GM12801 (cell line): Measurements from ENCODE around the gene YPEL3.

Experiments used
- TF ChIP-seq, protein P1 (sequence below): IDR thresholded peaks from one replicate; pipeline ENCODE4 v1.5.1; 2011; ENCODE audit warnings: control low read depth; ENCODE audit not compliant: insufficient read length; ENCODE audit errors: extremely low read depth

Gene YPEL3

DNA sequence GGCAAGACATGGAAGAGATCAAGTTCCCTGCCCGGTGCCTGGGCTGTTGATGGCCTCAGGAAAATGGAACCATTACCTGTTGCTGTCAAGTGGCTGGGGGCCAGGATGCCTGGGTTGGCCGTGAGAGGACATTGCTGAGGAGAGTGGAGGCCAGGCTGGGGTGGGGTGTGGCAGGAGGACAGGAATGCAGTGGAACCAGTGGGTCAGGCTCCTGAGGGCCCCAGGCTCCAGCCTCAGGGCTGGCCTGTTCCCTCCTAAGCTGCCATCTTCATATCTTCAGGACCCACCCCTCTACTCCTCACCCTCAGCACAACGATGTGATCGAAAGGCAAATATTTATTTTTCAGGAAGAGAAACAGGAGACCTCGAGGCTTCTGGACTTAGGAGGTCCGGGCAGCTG is 8.5 kb upstream of the YPEL3 start:
- TF ChIP-seq, protein P1, sequence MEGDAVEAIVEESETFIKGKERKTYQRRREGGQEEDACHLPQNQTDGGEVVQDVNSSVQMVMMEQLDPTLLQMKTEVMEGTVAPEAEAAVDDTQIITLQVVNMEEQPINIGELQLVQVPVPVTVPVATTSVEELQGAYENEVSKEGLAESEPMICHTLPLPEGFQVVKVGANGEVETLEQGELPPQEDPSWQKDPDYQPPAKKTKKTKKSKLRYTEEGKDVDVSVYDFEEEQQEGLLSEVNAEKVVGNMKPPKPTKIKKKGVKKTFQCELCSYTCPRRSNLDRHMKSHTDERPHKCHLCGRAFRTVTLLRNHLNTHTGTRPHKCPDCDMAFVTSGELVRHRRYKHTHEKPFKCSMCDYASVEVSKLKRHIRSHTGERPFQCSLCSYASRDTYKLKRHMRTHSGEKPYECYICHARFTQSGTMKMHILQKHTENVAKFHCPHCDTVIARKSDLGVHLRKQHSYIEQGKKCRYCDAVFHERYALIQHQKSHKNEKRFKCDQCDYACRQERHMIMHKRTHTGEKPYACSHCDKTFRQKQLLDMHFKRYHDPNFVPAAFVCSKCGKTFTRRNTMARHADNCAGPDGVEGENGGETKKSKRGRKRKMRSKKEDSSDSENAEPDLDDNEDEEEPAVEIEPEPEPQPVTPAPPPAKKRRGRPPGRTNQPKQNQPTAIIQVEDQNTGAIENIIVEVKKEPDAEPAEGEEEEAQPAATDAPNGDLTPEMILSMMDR: no peak

DNA sequence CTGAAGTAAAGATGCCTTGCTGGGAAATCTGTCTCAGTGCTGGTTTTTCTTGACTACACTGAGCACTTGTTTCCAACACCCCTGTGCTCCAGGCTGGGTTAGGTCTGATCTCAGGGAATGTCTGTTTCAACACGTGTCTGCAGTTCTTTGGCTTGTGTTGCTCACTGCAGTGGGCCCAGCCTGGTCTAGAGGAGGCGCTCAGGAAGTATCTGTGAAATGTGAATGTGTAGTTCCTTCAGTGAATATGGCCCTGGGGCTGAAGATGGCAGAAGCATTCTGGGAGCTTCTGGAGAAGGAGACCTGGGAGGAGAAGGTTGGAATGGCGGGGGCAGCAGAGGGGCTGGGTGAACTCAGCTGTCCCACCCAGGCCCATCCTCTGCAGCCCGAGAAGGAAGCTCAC is 8.1 kb upstream of the YPEL3 start:
- TF ChIP-seq, protein P1: no peak

DNA sequence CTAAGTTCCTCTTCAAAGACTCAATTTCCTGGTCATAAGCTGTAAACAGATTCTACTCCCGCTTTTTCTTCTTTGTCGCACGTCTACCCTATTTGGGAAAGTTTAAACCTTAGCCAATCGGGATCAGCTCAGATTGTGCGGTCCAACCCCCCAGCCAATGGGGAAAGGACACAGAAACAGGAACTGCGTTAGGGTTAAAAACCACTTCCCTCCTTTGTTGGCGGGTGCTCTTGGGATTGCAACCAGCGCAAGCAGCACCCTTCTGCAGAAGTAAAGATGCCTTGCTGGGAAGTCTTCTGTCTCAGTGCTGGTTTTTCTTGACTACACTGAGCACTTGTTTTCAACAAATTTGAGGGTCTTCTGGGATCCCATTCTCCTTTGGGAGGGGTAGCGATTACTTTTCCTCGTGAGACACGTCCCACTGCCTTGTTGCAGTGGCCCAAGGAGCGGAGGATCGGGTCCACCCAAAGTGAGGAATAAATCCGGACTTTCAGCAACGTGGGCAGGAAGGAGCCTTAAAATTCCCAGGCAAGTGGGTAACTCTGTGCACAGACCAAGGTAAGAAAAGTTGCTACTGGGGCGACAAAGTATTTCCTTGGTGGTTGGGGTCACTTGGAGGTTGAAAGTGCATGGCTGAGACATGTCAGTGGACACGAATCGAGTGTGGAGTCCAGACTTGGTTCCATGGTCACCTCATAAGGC is 1.0 kb upstream of the YPEL3 start:
- TF ChIP-seq, protein P1: no peak

- TF ChIP-seq, protein P1: no peak
Observed at GRCh38 chr16:30095166-30096078, 591 bp downstream of the YPEL3 start.

DNA sequence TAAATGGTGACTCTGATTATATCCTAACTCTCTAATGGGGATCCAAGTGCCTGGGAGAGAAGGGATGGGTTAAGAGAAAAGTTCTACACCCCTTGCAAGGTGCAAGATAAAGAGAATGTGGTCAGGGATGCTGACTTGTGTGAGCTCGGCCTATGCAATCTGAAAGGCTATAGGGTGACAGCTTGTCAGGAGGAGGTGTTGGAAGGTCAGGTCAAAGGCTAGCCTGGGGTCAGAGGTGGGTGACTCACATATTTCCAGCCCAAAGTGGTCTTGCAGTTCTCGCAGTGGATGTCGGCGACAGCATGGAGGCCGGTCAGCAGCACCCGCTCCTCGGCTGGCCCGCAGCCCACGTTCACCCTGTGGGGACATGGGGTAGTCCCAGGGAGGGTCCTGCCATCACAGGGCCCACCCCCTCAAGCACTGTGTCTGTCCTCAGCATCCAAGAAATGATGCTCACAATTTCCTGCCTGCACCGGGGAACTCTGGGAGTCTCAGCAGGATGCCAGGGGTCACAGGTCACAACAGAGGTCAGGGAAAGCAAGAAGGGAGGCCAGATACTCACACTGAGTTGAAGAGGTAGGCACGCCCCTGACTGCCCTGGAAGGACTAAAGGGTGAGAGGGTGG is 1.4 kb downstream of the YPEL3 start:
- TF ChIP-seq, protein P1: no peak

DNA sequence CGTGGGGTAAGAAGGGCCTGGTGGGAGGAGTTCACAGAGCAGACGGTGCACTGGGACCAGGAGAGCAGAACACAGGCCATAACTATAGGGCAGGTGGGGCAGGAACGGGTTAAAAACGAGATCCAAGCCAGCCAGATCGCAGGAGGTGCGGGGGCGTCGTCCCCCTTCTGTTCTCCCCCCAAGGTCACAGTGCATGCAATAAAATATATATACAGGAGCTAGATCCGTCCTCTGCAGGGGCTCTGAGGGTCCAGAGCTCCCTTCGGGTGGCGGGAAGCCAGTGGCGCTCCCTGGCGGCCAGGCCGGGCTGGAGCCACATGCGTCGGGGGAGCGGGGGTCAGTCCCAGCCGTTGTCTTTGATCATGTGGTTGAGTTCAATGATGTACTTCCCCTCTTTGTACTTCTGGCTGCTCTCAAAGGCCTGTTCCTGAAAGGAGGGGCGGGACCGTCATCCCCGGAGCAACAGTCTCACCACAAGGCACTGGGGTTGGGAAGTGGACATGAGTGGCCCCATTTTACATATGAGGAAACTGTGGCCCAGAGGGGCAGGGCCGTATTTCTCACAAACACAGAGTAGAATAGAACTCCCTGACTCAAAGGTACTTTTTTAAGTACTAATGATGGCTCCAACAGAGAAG is 3.5 kb downstream of the YPEL3 start:
- TF ChIP-seq, protein P1: no peak
